K562 (cell line): Measurements from ENCODE around the gene UTP11. TPM values are rescaled to one million over a fixed set of nuclear protein-coding genes. Genes with fewer than 3 reads are reported as not detected.

Experiments used
- BRF1 ChIP-seq: IDR thresholded peaks from 3 replicates; pipeline ENCODE4 v1.6.1; 2011; ENCODE audit warnings: borderline replicate concordance, mild to moderate bottlenecking; ENCODE audit not compliant: insufficient read length; ENCODE audit errors: extremely low read depth
- CBX8 ChIP-seq: fragments of 200-600 bp; sonication (generic); IDR thresholded peaks from 2 replicates; pipeline ENCODE4 v1.6.1; 2012; ENCODE audit warnings: borderline replicate concordance, mixed run types, low read depth, mild to moderate bottlenecking, moderate library complexity, mixed read lengths, low read length, control low read depth, inconsistent platforms; ENCODE audit not compliant: poor library complexity, severe bottlenecking; ENCODE audit errors: extremely low read depth
- CHCHD3 ChIP-seq: fragments of 250-450 bp; sonication (Bioruptor Pico); IDR thresholded peaks from 2 replicates; pipeline ENCODE4 v2.1.2; 2022; ENCODE audit warnings: mild to moderate bottlenecking
- CHD2 ChIP-seq: IDR thresholded peaks from 2 replicates; pipeline ENCODE4 v1.6.1; 2011; ENCODE audit warnings: low read depth, low read length
- EGR1 ChIP-seq: fragments of 450-650 bp; conservative IDR thresholded peaks from 2 replicates; pipeline ENCODE4 v1.6.1; 2017; ENCODE audit warnings: mild to moderate bottlenecking
- IRF2 ChIP-seq: sonication (generic); formaldehyde crosslinking; IDR thresholded peaks from 2 replicates; pipeline ENCODE4 v1.8.1; 2022; ENCODE audit warnings: mild to moderate bottlenecking, missing genetic modification reagents
- JUND ChIP-seq, 2 experiments: IDR thresholded peaks; 2 replicates in 1 of 2; 3 replicates in 1 of 2; pipeline ENCODE4 v1.6.1; 2011; ENCODE audit warnings: borderline replicate concordance in 2 of 2, low read depth in 2 of 2, low read length in 2 of 2, improper control_type of control experiment in 1 of 2, missing biosample characterization in 1 of 2, missing genetic modification characterization in 1 of 2, missing genetic modification reagents in 1 of 2
- KLF6 ChIP-seq: fragments of 250-450 bp; sonication (Bioruptor Pico); IDR thresholded peaks from 2 replicates; pipeline ENCODE4 v1.4.0; 2020; ENCODE audit warnings: mild to moderate bottlenecking, moderate library complexity, borderline replicate concordance
- NFATC3 ChIP-seq: fragments of 450-650 bp; IDR thresholded peaks from 2 replicates; pipeline ENCODE4 v1.6.1; 2017; ENCODE audit warnings: mild to moderate bottlenecking
- PHB ChIP-seq: fragments of 250-450 bp; sonication (Bioruptor Pico); IDR thresholded peaks from 2 replicates; pipeline ENCODE4 v1.5.0; 2021
- POU5F1 ChIP-seq: fragments of 150-350 bp; IDR thresholded peaks from 2 replicates; pipeline ENCODE4 v1.6.1; 2014; ENCODE audit warnings: borderline replicate concordance, low read length, low read depth, mild to moderate bottlenecking; ENCODE audit not compliant: partially characterized antibody
- RAD21 ChIP-seq, 2 experiments: fragments of 250-450 bp in 1 of 2; fragments of 450-650 bp in 1 of 2; sonication (Bioruptor Pico) in 1 of 2; formaldehyde crosslinking in 1 of 2; IDR thresholded peaks in 1 of 2; conservative IDR thresholded peaks in 1 of 2; 2 replicates each; pipeline versions ENCODE4 v1.4.0 to v1.8.0; 2020 to 2022; ENCODE audit warnings: mild to moderate bottlenecking in 2 of 2, moderate library complexity in 1 of 2
- SMAD1 ChIP-seq: fragments of 150-350 bp; IDR thresholded peaks from 2 replicates; pipeline ENCODE4 v1.6.1; 2014; ENCODE audit warnings: low read length, low read depth; ENCODE audit not compliant: partially characterized antibody
- SP2 ChIP-seq: IDR thresholded peaks from 2 replicates; pipeline ENCODE4 v1.6.1; 2011; ENCODE audit warnings: mild to moderate bottlenecking, low read depth, low read length, moderate library complexity; ENCODE audit not compliant: poor library complexity, severe bottlenecking; ENCODE audit errors: extremely low read depth
- TEAD1 ChIP-seq, 2 experiments: fragments of 450-650 bp in 1 of 2; sonication (generic) in 1 of 2; formaldehyde crosslinking; IDR thresholded peaks; 2 replicates each; pipeline versions ENCODE4 v1.4.0 to v1.8.0; 2020 to 2022; ENCODE audit warnings: mild to moderate bottlenecking in 2 of 2, missing genetic modification reagents in 1 of 2
- ZNF431 ChIP-seq: sonication (generic); formaldehyde crosslinking; IDR thresholded peaks from 2 replicates; pipeline ENCODE4 v1.8.0; 2022; ENCODE audit warnings: mild to moderate bottlenecking, missing genetic modification reagents
- ZSCAN29 ChIP-seq: fragments of 450-650 bp; IDR thresholded peaks from 2 replicates; pipeline ENCODE4 v1.6.1; 2017
- polyA plus RNA-seq, 8 experiments: library from polyadenylated mRNA; depleted of rRNA in 4 of 8; stranded (reverse) in 5 of 8; unstranded in 3 of 8; fragments of >200 nt; fragmentation: Nextera tagmentation in 2 of 8; fragmentation: Illumina TruSeq in 1 of 8; extraction: Ambion mirVana in 2 of 8; extraction: Trizol in 1 of 8; gene quantifications; 2 replicates each; pipeline versions ENCODE4 v1.2.1 to v1.2.3, GENCODE V29; 2011 to 2014; ENCODE audit warnings: inconsistent platforms in 1 of 8, missing spikeins in 1 of 8
- total RNA-seq, 7 experiments: library from RNA; depleted of rRNA in 6 of 7; stranded (reverse); fragments of >200 nt in 6 of 7; fragmentation: Illumina TruSeq in 2 of 7; extraction: Trizol in 2 of 7; gene quantifications; 2 replicates each; pipeline versions ENCODE4 v1.2.1 to v1.2.3, GENCODE V29; 2011 to 2021; ENCODE audit warnings: low replicate concordance in 1 of 7
- TF ChIP-seq, protein P1 (sequence below): fragments of 250-450 bp; sonication (Bioruptor Pico); IDR thresholded peaks from 2 replicates; pipeline ENCODE4 v1.8.0; 2021; ENCODE audit warnings: borderline replicate concordance, mild to moderate bottlenecking, moderate library complexity; ENCODE audit not compliant: poor library complexity, severe bottlenecking
- TF ChIP-seq, protein P2 (sequence below), 2 experiments: fragments of 450-650 bp; IDR thresholded peaks; 2 replicates each; pipeline ENCODE4 v1.6.1; 2016
- TF ChIP-seq, protein P3 (sequence below), 3 experiments: fragments of 200-800 bp in 1 of 3; sonication (Bioruptor generic) in 1 of 3; sonication (generic) in 1 of 3; formaldehyde crosslinking in 1 of 3; IDR thresholded peaks; 2 replicates each; pipeline versions ENCODE4 v1.6.1 to v1.8.0; 2016 to 2022; ENCODE audit warnings: mild to moderate bottlenecking in 2 of 3, missing compliant biosample characterization in 2 of 3, missing genetic modification characterization in 2 of 3, missing genetic modification reagents in 1 of 3
- TF ChIP-seq, protein P4 (sequence below): fragments of 450-650 bp; IDR thresholded peaks from 2 replicates; pipeline ENCODE4 v1.6.1; 2016; ENCODE audit warnings: antibody characterized with exemption

Gene UTP11
- total and polyA plus RNA-seq, 9 of the 15 experiments (the other 6 are each of a cell fraction or from before 2014, with no cell fraction given), result 91.1 to 378 (median 221) TPM

DNA sequence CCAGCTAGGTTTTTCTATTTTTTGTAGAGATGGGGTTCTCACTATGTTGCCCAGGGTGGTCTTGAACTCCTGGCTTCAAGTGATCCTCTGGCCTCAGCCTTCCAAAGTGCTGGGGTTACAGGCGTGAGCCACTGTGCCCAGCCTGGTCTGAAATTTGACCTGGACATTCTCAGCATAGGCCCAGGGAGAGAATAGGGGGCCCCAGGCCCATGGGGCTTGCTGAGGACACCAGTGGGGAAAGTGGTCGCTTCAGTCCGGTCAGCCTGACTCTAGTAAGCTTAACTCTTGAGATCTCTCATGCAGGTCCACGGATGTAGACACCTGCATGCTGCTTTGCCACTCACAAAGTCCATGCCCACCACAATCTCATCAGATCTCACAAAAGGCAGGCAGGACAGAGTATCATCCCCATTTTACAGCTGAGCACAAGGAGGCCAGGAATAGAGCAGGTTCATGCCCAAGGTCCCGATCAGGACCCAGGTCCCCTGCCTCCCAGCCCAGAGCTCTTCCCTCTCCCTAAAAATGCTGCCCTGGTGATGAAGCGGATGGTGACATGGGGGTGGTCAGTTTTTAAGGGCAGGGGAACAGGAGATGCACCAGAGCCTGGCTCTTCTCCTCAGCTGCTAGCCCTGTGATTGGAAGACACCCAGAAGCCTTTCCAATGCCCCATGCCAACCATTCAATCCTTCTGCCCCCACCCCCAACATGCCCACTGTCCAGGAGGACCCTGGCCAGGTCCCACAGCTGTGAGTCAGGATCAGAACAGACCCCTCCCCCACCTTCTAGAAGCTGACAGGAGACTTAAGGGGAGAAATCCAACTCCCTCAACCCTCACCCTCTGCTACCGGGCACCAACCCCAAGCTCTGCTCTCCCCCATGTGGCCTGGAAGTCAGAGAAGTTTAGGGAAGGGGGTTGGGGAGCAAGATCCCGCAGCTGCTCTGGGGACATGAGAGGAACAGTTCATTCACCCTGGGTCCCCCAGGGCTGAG lies 9.0 kb upstream of the UTP11 start (continued):
- TF ChIP-seq EGR1 (no peak), RAD21 (CRISPR knock-in tag; conservative IDR thresholded peaks at IDR 0.05 in 1 of 2, IDR thresholded peaks at IDR 0.05 in 1 of 2) (no peak), CHD2 (no peak), IRF2 (CRISPR knock-in tag) (no peak), SMAD1 (no peak), CHCHD3 (CRISPR knock-in tag) (no peak), KLF6 (CRISPR knock-in tag) (no peak), NFATC3 (no peak), SP2 (no peak), TEAD1 (CRISPR knock-in tag; IDR thresholded peaks at IDR 0.05) (no peak; a peak in 1 of 4 replicates), JUND (IDR thresholded peaks at IDR 0.05; ENCODE audit: borderline replicate concordance, low read depth, low read length) (no peak), JUND (tag; IDR thresholded peaks at IDR 0.05; ENCODE audit: borderline replicate concordance, low read depth, low read length) (no peak), POU5F1 (no peak), ZNF431 (CRISPR knock-in tag) (no peak), ZSCAN29 (no peak), BRF1 (no peak), PHB (CRISPR knock-in tag) (0 out of 2 replicates have a peak, but pooled peaks have one; percentile 23), CBX8 (no peak)
- TF ChIP-seq, protein P1, sequence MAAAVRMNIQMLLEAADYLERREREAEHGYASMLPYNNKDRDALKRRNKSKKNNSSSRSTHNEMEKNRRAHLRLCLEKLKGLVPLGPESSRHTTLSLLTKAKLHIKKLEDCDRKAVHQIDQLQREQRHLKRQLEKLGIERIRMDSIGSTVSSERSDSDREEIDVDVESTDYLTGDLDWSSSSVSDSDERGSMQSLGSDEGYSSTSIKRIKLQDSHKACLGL (CRISPR knock-in tag), result peak; percentile 22
- TF ChIP-seq, protein P2, sequence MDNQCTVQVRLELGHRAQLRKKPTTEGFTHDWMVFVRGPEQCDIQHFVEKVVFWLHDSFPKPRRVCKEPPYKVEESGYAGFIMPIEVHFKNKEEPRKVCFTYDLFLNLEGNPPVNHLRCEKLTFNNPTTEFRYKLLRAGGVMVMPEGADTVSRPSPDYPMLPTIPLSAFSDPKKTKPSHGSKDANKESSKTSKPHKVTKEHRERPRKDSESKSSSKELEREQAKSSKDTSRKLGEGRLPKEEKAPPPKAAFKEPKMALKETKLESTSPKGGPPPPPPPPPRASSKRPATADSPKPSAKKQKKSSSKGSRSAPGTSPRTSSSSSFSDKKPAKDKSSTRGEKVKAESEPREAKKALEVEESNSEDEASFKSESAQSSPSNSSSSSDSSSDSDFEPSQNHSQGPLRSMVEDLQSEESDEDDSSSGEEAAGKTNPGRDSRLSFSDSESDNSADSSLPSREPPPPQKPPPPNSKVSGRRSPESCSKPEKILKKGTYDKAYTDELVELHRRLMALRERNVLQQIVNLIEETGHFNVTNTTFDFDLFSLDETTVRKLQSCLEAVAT (IDR thresholded peaks at IDR 0.05), result 0 out of 4 replicates have a peak, but pooled peaks of 1 of the 2 experiments have one; percentile 8
- TF ChIP-seq, protein P3, sequence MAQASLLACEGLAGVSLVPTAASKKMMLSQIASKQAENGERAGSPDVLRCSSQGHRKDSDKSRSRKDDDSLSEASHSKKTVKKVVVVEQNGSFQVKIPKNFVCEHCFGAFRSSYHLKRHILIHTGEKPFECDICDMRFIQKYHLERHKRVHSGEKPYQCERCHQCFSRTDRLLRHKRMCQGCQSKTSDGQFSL (CRISPR knock-in tag; IDR thresholded peaks at IDR 0.05), result 0 out of 2 replicates have a peak, but pooled peaks have one; percentile 30
- TF ChIP-seq, protein P3 (tag; IDR thresholded peaks at IDR 0.05), result no peak
- TF ChIP-seq, protein P4, sequence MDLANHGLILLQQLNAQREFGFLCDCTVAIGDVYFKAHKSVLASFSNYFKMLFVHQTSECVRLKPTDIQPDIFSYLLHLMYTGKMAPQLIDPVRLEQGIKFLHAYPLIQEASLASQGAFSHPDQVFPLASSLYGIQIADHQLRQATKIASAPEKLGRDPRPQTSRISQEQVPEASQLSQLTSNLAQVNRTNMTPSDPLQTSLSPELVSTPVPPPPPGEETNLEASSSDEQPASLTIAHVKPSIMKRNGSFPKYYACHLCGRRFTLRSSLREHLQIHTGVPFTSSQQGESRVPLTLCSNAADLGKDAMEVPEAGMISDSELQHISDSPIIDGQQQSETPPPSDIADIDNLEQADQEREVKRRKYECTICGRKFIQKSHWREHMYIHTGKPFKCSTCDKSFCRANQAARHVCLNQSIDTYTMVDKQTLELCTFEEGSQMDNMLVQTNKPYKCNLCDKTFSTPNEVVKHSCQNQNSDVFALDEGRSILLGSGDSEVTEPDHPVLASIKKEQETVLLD, result 0 out of 2 replicates have a peak, but pooled peaks have one; percentile 15
